Measurements from ENCODE around the gene DCXR. TPM values are rescaled to one million over a fixed set of nuclear protein-coding genes. Genes with fewer than 3 reads are reported as not detected.

Gene DCXR
- total and polyA plus RNA-seq, 2 of the 13 experiments (the other 11 are each of a cell fraction or from before 2014, with no cell fraction given) = 287 to 311 TPM

GRCh38 chr17:82003411-82004381, 33.8 kb downstream of the DCXR start (continued):
- TF ChIP-seq SMAD1 (CRISPR knock-in tag; IDR thresholded peaks at IDR 0.05; ENCODE audit: borderline replicate concordance, low read depth) = peak; percentile 54; the same call in 1 of the 2 replicates
- TF ChIP-seq ZZZ3 (CRISPR knock-in tag; IDR thresholded peaks at IDR 0.05; ENCODE audit: borderline replicate concordance) = no peak
- peak; percentile 91 for TF ChIP-seq MXD3 (CRISPR knock-in tag; IDR thresholded peaks at IDR 0.05)
- TF ChIP-seq TFDP1 (CRISPR knock-in tag; IDR thresholded peaks at IDR 0.05; ENCODE audit: borderline replicate concordance) = peak; percentile 93; the same call in 1 of the 2 replicates
- no peak for TF ChIP-seq ATF1 (CRISPR knock-in tag; IDR thresholded peaks at IDR 0.05)
- TF ChIP-seq CCDC6 (CRISPR knock-in tag; IDR thresholded peaks at IDR 0.05) = peak; percentile 50; the same call in 1 of the 2 replicates
- TF ChIP-seq CSRNP2 (CRISPR knock-in tag; conservative IDR thresholded peaks at IDR 0.05; ENCODE audit: low read depth) = no peak
- peak; percentile 40 for TF ChIP-seq ZNF629 (CRISPR knock-in tag; conservative IDR thresholded peaks at IDR 0.05)
- TF ChIP-seq FOXM1 (CRISPR knock-in tag; IDR thresholded peaks at IDR 0.05) = no peak
- no peak for TF ChIP-seq CEBPB (IDR thresholded peaks at IDR 0.05; ENCODE audit: borderline replicate concordance, low read depth, low read length)
- no peak for TF ChIP-seq SNAPC4 (CRISPR knock-in tag; IDR thresholded peaks at IDR 0.05)
- peak; percentile 81; the same call in 1 of the 2 replicates for TF ChIP-seq SAFB2 (CRISPR knock-in tag; IDR thresholded peaks at IDR 0.05; ENCODE audit: borderline replicate concordance, low read depth)
- TF ChIP-seq NCOA2 (CRISPR knock-in tag; IDR thresholded peaks at IDR 0.05) = peak; percentile 75; the same call in 1 of the 2 replicates
- peak; percentile 30; the same call in 1 of the 2 replicates for TF ChIP-seq PPARG (CRISPR knock-in tag; conservative IDR thresholded peaks at IDR 0.05)
- no peak for TF ChIP-seq E2F1 (CRISPR knock-in tag; IDR thresholded peaks at IDR 0.05)
- TF ChIP-seq SAP130 (CRISPR knock-in tag; IDR thresholded peaks at IDR 0.05; ENCODE audit: low read depth) = peak; percentile 89
- TF ChIP-seq ZNF225 (CRISPR knock-in tag; IDR thresholded peaks at IDR 0.05) = peak; percentile 88
- TF ChIP-seq POLR2A (IDR thresholded peaks at IDR 0.05; ENCODE audit: insufficient read depth in 1 of 2, low read depth in 2 of 2, low read length in 2 of 2) = no peak
- TF ChIP-seq ZNF619 (CRISPR knock-in tag; IDR thresholded peaks at IDR 0.05) = 0 out of 2 replicates have a peak, but pooled peaks have one; percentile 21
- TF ChIP-seq AGO1 (IDR thresholded peaks at IDR 0.05; ENCODE audit: low read depth, low read length, poor library complexity, severe bottlenecking) = no peak
